OCI-LY1 (cell line): ENCODE data around the gene GDAP1L1.

ENCODE experiments used
- EZH2 ChIP-seq: fragments of 200-600 bp; sonication (generic), shearing (Covaris generic); IDR thresholded peaks from 2 replicates; pipeline ENCODE4 v1.8.0; 2017; ENCODE audit warnings: borderline replicate concordance, mixed run types, mild to moderate bottlenecking, antibody characterized with exemption, low read length, moderate library complexity, mixed read lengths
- TF ChIP-seq, protein P1 (sequence below): fragments of 200-600 bp; sonication (generic), shearing (Covaris generic); IDR thresholded peaks from 2 replicates; pipeline ENCODE4 v1.5.1; 2017; ENCODE audit warnings: mild to moderate bottlenecking, antibody characterized with exemption, low read length, moderate library complexity, mixed read lengths

DNA sequence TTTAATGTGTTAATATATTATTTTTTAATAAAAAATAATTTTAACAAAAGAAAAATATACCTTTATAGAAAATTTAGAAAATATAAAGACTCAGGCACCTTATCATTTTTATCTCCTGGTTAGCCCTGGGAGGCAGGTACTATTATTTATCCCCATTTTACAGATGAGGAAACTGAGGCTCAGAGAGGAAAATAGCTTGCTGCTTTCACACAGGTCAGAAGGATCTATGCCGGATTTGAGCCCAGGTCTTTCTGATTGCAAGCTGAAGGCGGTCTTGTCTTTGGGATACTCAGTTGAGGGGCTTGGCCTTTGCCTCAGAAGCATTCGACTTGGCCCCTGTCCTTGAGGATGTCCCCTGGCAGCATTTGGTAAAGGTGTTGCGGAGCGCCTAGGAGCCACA, 25.1 kb upstream of the GDAP1L1 start:
- TF ChIP-seq, protein P1, sequence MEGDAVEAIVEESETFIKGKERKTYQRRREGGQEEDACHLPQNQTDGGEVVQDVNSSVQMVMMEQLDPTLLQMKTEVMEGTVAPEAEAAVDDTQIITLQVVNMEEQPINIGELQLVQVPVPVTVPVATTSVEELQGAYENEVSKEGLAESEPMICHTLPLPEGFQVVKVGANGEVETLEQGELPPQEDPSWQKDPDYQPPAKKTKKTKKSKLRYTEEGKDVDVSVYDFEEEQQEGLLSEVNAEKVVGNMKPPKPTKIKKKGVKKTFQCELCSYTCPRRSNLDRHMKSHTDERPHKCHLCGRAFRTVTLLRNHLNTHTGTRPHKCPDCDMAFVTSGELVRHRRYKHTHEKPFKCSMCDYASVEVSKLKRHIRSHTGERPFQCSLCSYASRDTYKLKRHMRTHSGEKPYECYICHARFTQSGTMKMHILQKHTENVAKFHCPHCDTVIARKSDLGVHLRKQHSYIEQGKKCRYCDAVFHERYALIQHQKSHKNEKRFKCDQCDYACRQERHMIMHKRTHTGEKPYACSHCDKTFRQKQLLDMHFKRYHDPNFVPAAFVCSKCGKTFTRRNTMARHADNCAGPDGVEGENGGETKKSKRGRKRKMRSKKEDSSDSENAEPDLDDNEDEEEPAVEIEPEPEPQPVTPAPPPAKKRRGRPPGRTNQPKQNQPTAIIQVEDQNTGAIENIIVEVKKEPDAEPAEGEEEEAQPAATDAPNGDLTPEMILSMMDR = no peak
- no peak for TF ChIP-seq EZH2
